GM13977 (cell line): ENCODE data around the gene MMAA.
A peak's percentile ranks its signal among the peaks of the same experiment; 100 is the strongest.
"Not testable (repeated sequence)": the region's sequence is repeated elsewhere in the genome, so short reads cannot be mapped to it uniquely, and the experiment has no call there.

ENCODE experiments used
- DNase-seq: peaks from one replicate; pipeline ENCODE4 v3.0.0; 2012; ENCODE audit warnings: low spot score
- in situ Hi-C: fragments of 300-500 bp; cut with MboI; formaldehyde crosslinking; loops from one replicate; pipeline ENCODE4 v1.12.0; 2022; ENCODE audit warnings: low sequenced_read_pairs, low pct_unique_long_range_greater_than_20kb, mixed read lengths, inconsistent platforms; ENCODE audit not compliant: unreplicated experiment
- TF ChIP-seq, protein P1 (sequence below): IDR thresholded peaks from 2 replicates; pipeline ENCODE4 v1.5.1; 2012; ENCODE audit warnings: mild to moderate bottlenecking, control low read depth; ENCODE audit not compliant: insufficient read depth; ENCODE audit errors: extremely low read depth, missing control alignments

The MMAA gene

DNA sequence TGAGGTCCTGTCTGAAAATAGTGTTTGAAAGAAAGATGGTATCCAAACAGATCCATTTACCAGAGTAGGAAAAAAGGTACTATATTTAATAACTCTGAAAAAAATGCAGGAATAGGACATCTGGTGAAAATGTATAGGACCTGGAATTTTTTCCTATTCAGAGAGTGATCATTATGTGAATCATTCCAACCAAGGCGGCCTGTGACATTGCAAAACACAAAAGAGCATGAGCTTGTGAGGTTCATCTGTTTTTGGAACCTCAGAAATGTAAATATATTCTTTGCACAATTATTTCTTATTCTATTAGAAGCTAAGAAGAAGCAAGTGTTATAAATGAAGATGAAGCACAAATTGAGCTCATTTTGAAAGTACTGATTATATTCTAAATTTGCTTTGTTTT is 62.8 kb downstream of the MMAA start:
- in situ Hi-C loops, result no loop called here
- DNase-seq, result no peak

DNA sequence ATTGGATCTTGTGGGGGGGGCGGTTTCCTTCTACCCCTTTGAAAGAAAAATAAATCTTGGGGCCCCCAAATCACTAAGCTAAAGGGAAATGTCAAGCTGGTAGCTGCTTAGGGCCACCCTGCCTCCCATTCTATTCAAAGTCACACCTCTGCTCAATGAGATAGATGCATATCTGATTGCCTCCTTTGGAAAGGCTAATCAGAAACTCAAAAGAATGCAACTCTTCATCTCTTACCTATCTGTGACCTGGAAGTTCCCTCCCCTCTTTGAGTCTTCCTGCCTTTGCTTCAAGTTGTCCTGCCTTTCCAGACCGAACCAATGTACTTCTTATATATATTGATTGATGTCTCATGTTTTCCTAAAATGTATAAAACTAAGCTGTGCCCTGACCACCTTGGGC is 67.8 kb downstream of the MMAA start:
- TF ChIP-seq, protein P1, sequence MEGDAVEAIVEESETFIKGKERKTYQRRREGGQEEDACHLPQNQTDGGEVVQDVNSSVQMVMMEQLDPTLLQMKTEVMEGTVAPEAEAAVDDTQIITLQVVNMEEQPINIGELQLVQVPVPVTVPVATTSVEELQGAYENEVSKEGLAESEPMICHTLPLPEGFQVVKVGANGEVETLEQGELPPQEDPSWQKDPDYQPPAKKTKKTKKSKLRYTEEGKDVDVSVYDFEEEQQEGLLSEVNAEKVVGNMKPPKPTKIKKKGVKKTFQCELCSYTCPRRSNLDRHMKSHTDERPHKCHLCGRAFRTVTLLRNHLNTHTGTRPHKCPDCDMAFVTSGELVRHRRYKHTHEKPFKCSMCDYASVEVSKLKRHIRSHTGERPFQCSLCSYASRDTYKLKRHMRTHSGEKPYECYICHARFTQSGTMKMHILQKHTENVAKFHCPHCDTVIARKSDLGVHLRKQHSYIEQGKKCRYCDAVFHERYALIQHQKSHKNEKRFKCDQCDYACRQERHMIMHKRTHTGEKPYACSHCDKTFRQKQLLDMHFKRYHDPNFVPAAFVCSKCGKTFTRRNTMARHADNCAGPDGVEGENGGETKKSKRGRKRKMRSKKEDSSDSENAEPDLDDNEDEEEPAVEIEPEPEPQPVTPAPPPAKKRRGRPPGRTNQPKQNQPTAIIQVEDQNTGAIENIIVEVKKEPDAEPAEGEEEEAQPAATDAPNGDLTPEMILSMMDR, result no peak
- DNase-seq, result no peak
- in situ Hi-C loops, result no loop called here

More for the DNA sequence above, 62.8 kb downstream of the MMAA start:
- TF ChIP-seq, protein P1, result no peak

DNA sequence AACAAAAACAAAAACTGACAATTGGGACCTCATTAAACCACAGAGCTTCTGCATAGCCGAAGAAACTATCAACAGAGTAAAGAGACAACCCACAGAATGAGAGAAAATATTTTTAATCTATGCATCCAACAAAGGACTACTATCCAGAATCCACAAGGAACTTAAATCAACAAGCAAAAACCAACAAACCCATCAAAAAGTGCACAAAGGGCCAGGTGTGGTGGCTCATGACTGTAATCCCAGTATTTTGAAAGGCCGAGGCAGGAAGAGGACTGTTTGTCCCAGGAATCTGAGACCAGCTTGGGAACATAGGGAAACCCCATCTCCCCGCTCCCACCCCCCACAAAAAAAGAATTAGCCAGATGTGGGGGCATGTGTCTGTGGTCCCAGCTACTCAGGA is 71.4 kb downstream of the MMAA start:
- in situ Hi-C loops, result no loop called here

DNA sequence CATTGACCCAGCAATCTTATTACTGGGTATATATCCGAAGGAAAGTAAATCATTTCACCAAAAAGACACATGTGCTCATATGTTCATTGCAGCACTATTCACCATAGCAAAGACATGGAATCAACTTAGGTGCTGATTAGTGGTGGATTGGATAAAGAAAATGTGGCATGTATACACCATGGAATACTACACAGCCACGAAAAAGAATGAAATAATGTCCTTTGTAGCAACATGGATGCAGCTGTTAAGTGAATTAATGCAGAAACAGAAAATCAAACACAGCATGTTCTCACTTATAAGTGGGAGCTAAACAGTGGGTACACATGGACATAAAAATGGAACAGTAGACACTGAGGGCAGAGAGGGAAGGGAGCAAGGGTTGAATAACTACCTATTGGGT is 72.2 kb downstream of the MMAA start:
- in situ Hi-C loops, DNase-seq: not testable (repeated sequence)

More for the DNA sequence above, 71.4 kb downstream of the MMAA start:
- DNase-seq, result no peak
- TF ChIP-seq, protein P1, result no peak

DNA sequence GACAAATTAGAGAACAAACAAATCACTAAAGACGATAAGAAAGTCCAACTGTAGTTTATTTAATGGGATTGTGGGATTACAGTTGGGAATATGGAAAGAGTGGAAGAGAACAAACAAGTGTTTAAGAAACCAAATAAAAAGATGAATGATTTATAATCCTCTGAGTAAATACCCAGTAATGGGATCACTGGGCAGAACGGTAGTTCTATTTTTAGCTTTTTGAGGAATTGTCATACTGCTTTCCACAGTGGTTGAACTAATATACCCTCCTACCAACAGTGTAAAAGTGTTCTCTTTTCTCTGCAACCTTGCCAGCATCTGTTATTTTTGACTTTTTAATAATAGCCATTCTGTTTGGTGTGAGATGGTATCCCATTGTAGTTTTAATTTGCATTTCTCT is 75.7 kb downstream of the MMAA start:
- TF ChIP-seq, protein P1, result no peak
- in situ Hi-C loops, result no loop called here
- no peak for DNase-seq

DNA sequence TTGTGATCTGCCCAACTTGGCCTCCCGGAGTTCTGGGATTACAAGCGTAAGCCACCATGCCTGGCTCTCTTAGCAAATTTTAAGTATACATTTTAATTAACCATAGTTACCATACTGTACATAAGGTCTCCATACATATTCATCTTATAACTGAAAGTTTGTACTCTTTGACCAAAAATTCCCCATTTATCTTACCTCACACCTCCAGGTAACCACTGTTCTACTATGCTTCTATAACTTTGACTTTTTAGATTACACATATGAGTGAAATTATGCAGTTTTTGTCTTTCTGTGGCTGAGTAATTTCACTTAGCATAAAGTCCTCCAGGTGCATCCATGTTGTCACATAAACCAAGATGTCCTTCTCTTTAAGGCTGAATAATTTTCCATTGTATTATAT is 78.1 kb downstream of the MMAA start:
- TF ChIP-seq, protein P1, result no peak
- in situ Hi-C loops, result no loop called here
- peak; percentile 25 for DNase-seq

DNA sequence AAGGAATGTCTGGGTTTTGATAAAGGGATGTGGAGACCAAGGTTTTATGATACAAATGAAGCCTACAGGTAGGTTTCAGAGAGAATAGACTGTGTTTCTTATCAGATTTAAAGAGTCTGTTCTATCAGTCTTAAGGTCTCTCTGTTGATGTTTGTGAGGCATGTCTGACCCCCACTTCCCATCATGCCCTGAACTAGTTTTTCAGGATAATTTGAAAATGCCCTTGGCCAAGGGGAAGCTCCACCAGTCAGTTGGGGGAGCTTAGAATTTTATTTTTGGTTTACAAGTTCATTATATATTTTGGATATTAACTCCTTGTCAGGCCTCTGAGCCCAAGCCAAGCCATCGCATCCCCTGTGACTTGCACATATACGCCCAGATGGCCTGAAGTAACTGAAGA is 79.3 kb downstream of the MMAA start:
- in situ Hi-C loops, result no loop called here
- no peak for DNase-seq
- TF ChIP-seq, protein P1, result no peak
